NCI-H1417 treated with DMSO at 0.1 percent for 48 hours (cell line): ENCODE measurements around the gene KCNE1.
"Not testable (repeated sequence)": the region's sequence is repeated elsewhere in the genome, so short reads cannot be mapped to it uniquely, and the experiment has no call there.

Experiments
- DNase-seq: peaks from one replicate; lab custom pipeline; 2025; lab: John Stamatoyannopoulos, UW

KCNE1 gene

DNA sequence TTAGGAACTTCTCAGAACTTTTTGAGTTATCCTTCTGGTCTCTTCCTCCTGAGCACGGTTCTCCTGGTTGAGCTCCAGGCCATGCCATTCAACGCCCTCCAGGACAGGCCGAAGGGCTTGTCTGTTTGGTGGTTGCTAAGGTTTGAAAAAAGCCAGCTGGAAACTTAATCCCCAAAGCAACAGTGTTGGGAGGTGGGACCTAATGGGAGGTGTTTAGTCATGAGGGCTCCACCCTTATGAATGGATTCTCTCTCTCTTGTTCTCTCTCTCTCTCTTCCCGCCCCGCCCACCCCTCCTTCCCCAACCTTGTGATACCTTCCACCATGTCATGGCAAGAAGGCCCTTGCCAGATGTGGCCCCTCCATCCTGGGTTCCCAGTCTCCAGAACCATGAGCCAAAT is 829 bp downstream of the KCNE1 start:
- DNase-seq = no peak

DNA sequence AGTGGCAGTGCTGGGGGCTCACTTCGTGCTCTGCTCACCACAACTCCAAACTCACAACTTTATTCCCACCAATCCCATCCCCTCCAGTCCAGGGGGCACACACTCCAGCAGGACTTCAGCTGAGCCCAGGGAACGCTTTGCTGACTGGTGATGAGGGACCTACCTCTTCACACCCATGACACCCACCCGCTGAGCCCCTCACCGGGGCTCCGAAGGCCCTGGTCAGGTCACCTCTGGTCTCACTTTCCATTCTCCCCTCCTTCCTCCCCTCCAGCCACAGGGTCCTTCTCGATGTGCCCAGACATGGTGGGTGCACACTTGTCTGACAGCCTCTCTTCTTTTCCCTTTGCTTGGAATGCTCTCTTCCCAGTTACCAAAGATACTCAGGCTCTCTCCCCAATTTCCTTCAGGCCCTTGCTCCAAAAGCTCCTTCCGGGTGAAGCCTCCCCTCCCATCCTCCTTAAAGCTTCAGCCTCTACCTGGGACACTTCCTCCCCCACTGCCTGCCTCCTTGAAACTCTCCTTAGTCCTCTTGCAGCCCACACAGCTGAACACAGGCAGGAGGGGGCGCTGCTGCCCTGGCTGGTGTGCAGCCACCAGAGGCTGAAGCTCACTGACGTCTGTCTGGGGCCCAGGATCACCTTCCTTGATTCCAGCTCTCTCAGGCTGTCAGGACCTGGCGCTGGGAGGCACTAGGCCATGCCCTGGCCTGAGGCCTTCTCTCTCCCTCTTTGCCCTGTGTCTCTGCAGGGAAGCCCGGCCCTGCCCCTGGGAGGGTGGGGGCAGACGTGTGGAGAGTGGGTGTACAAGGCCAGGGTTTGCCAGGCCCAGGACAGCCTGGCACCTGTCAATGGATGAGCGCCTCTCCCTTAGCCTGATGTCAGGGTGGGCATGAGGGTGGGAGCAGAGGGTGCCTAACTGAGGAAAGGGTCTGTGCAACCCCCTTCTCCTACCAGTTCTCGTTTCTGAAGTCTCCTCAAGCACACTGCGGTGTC is 1.6 kb downstream of the KCNE1 start:
- DNase-seq = no peak

DNA sequence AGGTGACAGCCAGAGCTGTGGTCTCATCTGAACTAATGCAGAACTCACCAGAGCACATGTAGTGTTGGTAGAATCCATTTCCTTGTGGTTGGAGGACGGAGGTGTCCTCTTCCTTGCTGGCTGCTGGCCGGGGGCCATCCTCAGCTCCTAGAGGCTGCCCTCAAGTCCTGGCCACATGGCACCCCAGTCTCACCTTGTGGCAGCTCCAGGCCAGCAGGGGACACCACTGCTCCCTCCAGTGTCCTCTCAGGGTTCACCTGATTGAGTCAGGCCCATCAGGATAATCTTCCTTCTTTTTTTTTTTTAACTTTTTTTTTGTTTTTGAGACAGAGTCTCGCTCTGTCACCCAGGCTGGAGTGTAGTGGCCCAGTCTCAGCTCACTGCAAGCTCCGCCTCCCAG is 2.9 kb downstream of the KCNE1 start:
- DNase-seq = no peak

DNA sequence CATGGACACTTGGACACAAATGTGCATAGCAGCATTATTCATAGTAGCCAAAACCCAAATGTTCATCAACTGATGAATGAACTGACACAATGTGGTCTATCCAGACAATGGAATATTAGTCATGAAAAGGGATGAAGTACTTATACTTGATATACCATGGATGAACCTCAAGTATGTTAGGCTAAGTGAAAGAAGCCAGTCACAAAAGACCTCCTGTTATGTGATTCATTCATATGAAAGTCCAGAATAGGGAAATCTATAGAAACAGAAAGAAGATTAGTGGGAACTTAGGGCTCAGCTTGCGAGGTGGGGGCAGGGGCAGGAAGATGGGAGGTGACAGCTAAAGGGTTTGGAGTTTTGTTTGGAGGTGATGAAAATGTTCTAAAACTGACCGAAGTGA is 7.4 kb downstream of the KCNE1 start:
- DNase-seq = no peak

DNA sequence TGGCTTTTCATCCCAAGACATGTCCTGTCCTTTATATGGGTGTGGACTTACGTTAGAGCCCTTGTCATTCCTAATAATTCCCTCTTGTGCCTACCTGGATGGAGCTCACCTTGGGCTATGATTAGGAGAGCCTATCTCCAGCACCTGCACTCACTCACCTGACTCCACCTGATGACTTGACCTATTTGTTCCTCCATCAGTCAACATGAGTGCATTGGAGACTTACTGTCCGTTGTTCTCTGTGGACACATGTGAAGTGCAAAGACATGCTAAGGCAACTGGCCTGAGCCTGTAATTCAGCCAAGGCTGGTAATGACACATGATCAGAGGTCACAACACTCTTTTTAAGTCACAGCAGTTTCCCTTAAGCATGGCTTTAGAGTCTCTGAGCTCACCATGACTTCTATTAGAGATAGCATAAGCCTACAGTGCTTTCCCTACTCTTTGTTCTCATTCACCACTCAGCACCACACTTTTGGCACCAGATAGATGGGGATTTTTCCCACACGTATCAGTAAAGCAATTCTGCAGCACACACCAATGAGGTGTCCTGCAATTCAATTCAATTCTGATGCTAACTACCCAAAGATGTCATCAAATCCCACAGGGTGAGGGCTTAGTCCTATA is 9.4 kb downstream of the KCNE1 start:
- no peak for DNase-seq

DNA sequence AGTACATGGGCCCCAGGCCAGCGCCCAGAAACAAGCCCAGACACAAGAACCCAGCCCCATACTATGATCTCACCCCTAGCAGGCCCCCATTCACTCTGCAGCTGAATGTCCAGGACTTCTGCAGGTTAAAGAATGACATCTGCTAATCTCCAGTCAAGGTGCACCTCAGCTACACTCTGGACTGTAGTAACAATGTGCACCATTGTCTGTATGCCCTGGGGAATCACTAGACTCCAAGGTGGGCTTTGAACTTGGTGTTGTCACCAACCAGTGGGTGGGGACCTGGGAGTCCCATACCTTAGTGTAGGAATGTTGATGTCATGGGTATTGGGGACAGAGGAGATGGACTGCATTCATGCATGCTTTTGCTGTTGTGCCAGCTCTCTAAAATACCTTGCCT is 10.3 kb downstream of the KCNE1 start:
- no peak for DNase-seq

DNA sequence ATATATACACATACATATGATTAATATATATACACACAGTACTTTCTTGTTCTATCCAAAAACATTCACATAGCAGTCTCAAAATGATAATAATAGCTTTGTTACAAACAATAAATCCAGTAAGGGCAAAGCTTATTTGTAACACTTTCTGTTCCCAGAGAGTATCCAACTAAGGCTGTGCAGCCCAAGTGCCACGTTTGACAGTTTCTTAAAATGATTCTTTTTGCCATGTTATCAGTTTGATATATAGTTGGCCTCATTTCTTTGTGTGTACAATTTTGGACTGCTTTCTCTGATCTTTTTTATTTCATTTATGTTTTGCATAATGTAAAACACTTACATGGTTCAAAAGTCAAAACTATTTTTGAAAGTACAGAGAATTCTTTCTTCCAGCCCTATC is 11.8 kb downstream of the KCNE1 start:
- no peak for DNase-seq

DNA sequence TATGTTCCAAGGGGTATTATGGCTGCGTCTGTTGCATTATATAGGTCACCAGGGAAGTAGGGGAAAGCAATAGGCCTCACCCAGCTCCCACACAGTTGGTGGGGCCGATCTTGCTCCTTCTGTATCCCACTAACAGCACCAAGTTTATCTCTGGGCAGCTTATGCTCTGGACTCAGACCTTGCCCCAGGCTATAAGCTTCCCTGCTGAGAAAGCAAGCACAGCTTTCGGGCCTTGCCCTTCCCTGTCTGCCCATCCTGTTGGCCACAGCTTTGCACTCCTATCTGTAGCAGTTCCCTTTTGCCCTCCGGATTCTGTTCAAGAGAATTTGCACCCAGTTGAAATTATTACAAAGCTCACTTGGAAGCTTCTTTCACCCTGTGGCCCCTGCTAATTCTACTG is 12.9 kb downstream of the KCNE1 start:
- DNase-seq = no peak

DNA sequence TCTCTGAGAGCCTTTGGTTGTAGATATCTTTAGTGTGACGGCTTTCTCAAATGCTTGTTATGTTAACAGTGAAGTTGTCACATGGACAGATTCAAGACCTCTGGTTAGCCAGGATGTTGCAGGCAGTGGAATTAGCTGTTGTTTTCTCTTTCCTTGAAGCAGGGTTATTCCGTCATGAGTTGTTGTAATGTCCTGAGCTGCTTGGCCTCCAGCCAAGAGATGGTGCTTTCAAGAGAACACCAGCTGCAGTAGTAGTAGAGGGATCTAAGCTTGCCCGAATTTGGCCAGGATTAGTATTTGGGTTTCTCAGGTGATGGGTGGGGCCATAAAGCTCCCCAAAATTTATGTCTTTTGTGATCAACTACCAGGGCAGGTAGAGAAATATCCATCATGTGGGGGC is 13.4 kb downstream of the KCNE1 start:
- no peak for DNase-seq

DNA sequence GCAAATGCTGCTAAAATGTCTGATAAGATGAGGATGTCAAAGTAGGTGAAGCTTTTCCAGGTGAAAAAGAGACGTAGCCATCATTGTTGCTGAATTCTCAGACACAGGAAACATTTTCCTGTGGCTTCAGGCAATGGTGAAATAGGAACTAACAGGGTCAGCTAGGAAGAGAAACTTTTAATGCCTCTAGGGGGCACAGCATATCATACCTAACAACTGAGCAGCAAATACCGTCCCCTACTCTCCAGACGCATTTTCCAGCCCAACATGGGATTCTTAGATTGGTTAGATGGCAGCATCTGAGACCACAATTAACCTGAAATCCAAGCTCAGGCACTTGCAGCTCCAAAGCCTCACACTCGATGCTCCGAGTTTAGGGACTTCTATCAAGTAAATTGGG is 28.2 kb downstream of the KCNE1 start:
- DNase-seq = not testable (repeated sequence)

DNA sequence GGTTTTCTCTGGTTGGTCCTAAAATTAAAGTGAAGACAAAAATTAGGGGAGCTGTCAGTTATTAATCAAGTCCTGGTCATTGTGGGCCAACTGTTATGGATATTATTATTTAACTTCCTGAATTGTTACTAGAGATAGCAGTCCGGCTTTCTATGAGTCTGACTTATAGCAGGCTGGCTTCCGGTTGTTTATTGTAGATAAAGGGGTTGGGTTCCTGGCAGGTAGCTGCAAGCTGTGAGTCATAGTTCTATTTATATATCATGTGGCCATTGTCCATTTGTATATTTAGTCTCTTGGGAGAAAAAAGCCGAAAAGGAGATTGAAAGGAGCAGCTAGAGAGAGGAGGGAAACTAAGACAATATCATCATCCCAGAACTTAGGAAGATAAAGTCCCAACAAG is 28.6 kb downstream of the KCNE1 start:
- not testable (repeated sequence) for DNase-seq

DNA sequence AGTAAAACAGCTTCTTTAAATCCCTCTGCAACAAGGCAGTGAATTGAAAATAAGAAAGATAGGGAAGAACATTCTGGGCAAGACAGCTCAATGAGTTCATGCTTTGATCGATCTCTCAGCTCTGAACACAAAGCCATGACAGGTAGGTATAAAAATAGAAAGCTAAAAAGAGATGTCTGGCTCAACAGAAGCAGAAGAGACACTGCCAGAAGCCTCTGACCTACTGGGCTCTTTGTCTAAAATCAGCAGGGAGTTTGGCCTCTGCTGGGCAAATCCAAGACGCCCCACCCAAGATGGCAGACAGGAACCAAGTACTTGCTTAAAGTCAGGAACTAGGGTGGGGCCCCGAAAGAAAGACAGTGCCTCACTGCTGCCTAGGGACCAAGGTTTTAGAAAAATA is 44.7 kb downstream of the KCNE1 start:
- not testable (repeated sequence) for DNase-seq

DNA sequence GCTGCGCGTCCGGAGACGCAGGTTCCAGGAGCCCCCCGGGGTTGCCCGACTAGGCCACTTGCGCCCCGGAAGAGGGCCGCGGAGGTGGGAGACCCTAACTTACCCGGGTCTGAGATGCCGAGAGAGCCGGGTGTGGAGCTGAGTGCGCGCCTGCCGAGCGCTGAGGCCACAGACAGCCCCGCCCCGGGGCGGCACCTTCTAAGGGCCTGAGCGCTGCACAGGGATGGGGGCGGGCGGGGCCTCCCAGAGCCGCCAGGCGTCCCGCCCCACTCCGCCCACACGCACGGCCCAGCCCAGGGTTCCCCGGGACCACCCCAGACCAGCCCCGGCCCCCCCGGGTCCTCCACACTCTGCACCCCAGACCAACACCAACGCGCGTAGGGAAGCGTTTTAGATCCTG is 52.6 kb downstream of the KCNE1 start:
- DNase-seq = not testable (repeated sequence)

DNA sequence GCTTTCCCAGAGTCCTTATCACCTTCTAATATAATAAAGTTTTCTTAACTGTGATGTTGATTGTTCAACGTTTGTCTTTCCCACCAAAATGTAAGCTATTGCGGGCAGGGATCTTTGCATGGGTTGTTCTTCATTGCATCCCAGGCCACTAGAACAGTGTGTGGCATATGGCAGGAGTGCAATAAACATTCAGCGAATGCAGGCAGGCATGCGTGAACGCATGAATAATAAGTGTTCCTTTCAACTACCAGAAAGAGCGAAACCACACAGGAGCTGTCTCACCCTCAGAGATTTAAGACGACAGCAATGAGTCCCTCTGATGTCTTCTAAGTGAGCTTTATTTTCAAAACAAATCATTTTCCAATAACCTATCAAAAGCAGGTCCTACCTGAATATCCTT is 53.7 kb downstream of the KCNE1 start:
- not testable (repeated sequence) for DNase-seq

DNA sequence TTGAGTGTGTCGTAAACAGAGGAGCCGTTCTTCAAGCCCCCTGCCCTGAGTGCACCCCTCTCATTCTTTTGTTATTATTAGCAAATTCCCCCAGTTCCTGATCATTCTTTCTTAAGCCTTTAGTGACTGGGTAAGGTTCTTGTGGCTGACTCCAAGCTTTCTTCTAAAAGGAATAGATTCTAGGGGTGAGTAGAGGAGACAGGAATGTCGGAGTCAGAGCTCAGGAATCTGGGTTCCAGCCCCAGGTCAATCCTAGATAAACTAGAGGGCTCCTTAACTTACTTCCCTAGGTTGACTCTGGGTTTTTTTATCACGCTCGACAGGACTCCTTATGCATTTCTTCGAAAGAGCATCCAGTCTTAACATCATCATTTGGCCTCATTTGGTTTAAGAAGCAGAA is 55.8 kb downstream of the KCNE1 start:
- not testable (repeated sequence) for DNase-seq

DNA sequence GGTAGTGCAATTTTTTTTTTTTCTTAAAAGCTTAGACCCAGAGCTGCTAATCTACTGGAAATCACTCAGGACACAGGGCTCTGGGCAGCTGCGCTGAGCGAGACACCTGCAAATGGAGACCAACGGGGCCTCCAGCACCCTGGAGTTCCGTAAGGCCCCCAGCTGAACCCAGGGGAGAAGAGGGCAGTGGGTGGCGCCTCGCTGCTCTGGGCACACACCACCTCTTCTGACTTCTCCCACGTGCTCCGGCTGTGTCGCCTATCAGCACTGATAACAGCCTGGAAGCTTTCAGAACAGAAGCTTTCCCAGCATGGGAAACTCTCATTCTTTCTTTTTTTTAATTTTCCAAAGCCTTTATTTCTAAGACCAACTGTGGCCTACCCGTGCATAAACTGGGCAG is 56.4 kb downstream of the KCNE1 start:
- DNase-seq = not testable (repeated sequence)

DNA sequence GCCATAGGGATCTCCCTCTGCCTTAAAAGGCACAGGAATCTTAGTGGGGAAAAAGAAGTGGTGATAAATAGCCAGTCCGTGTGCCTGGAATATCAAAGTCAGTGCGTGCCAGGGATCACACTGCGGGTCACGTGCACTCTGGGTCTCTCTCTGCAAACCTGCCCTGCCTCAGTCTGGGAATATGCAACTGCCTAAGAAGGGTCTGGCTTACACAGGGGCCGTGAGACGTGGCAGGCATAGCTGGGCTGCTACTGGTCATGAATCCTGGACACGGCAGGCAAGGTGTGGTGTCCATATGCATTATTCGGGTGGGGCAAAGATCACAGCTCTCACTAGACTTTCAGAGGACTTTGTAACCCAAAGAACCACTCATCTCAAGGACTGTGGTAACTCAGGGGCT is 65.0 kb downstream of the KCNE1 start:
- not testable (repeated sequence) for DNase-seq

DNA sequence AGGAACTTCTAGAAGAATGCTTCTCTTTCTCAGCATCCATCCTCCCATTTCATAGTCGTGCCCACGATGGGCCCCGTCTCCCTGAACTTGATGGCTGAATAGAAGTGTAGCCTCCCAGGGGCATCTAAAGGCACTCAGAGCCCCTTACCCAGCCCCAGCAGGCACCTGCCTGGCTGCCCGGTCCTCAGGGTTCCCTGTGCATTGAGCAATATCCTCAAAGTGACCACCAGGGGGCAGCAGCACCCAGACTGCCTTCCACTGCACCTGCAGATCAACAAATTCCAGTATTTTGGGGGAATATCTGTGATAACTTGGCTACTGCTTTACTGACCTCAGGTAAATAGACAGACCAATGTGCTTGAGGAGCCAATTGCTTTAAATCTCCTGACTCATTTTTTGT is 68.5 kb downstream of the KCNE1 start:
- DNase-seq = not testable (repeated sequence)

DNA sequence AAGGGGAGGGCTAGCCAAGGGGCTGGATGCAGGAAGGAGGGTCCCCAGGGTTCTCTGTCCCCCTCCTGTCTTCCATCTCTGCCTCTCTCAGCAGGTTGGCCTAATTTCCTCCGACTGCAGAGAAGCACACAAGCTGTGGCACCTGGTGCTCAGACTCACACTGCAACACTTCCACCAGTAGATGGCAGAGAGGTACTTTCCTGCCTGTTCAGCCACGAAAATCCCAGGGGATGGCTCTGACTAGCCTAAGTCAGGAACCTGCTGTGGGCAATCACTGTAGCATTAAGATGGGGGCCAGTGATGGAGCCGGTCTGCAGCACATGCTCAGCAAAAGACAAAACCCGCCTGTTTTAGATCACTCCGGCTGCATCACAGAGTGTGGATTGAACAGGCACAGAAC is 82.3 kb downstream of the KCNE1 start:
- not testable (repeated sequence) for DNase-seq

DNA sequence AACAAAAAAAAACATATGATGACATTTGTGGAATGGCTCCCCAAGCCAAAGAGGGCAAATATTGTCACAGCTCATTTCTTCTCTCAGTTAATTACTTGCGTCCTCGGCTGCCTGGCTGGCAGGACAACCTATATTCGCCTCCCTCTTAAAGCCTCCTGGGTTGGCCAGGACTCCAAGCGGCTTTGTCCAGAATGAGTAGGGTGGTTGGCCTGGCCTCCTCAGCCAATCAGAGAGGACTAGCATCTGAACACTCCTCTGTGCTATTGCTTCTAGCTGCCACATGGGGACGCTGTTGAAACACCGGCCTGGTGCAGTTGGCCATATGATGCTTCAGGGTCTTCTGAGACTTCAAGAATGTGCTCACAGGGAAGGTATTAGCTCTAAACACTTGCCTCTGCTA is 83.6 kb downstream of the KCNE1 start:
- not testable (repeated sequence) for DNase-seq

DNA sequence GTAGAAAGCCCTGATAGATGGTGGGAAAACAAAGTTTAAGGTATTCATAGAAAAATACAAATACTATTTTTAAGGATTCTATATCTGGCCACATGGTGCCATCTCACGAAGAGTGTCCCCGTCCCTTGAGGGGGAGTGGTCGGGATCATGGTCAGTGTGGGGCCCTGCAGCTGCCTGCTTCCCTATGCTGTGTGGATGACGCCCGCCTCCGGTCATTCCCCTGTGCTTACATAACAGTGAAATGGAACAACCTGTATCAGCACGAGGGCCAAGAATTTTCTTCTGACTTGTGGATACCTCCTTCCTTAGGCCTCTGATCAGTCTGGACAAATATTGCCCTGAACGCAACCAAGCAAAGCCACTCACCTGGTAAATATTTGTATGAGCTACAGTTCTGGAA is 84.7 kb downstream of the KCNE1 start:
- DNase-seq = not testable (repeated sequence)

DNA sequence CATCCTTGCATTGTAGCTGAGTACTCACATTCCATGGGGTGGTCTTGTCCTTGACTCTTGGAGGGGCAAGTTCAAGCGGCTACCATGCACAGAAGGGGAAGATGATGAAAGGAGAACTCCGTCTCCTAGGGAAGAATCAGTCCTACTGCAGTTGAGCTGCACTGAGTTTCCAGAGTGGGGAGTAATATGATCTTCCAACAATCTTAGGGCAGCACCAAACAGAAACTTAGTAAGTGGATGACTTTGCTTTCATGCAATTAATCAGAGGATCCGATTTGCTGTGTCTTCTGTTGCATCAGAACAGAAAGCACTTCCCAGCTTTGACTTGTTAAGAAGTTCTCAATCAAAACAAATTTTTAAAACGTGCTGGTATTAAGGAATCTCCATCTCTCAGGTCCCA is 88.2 kb downstream of the KCNE1 start, which contains the start of gene SMIM34:
SMIM34 (minus strand) TSS at position 147 of the 400 bp plus-strand sequence; CDS start at position 35, 112 bp downstream.
- DNase-seq = not testable (repeated sequence)

DNA sequence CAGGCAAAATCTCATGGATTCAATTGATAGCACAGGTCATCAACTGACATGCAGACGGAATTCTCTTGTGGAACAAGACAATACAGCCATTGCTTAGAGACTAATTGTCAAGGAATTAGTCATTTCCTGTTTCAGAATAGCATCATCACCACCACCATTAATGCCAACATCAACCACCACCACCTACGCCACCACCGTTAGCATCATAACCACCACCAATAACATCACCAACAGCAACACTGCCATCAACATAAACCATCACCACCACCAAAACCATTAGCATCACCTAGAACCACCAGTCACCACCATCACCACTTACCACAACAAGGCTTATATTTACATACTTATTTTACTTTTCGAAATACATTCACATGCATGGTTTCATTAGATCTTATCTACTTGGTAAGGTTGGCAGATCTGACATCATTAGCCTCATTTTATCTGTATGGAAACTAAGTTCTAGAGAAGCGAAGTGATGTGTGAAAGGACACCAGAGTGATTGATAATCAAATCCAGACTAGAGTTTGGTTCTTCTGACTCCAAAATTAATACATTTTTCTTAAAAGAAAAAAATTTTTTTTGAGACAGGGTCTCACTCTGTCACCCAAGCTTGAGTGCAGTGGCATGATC is 94.4 kb downstream of the KCNE1 start:
- DNase-seq = not testable (repeated sequence)
